ENCODE data around the gene MFSD6L.

GRCh38 chr17:8838551-8839095 lies 39.5 kb upstream of the MFSD6L start:
- TF ChIP-seq, protein P1, sequence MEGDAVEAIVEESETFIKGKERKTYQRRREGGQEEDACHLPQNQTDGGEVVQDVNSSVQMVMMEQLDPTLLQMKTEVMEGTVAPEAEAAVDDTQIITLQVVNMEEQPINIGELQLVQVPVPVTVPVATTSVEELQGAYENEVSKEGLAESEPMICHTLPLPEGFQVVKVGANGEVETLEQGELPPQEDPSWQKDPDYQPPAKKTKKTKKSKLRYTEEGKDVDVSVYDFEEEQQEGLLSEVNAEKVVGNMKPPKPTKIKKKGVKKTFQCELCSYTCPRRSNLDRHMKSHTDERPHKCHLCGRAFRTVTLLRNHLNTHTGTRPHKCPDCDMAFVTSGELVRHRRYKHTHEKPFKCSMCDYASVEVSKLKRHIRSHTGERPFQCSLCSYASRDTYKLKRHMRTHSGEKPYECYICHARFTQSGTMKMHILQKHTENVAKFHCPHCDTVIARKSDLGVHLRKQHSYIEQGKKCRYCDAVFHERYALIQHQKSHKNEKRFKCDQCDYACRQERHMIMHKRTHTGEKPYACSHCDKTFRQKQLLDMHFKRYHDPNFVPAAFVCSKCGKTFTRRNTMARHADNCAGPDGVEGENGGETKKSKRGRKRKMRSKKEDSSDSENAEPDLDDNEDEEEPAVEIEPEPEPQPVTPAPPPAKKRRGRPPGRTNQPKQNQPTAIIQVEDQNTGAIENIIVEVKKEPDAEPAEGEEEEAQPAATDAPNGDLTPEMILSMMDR (IDR thresholded peaks at IDR 0.05; ENCODE audit: insufficient read depth, low read length, poor library complexity, severe bottlenecking), result no peak
- no peak for TF ChIP-seq EZH2phosphoT487 (conservative IDR thresholded peaks at IDR 0.05; ENCODE audit: low read length)

All from SU-DHL-6 (cell line).